Right lobe of liver (tissue), 6 donors: ENCODE measurements around the gene EIF3B. TPM values are rescaled to one million over a fixed set of nuclear protein-coding genes. Genes with fewer than 3 reads are reported as not detected.

Experiments used
- ATAC-seq, 4 donors: fragments of 200-7000 bp; cut with Tn5 transposase; one replicate each; pipeline ENCODE4 v1.9.1; 2020; ENCODE audit warnings: mild to moderate bottlenecking in 4 of 4, moderate library complexity in 4 of 4
- DNase-seq, 3 donors: peaks; one replicate each; pipeline ENCODE4 v3.0.0-alpha.2; 2020
- H3K27ac ChIP-seq, 3 donors: fragments of 200-600 bp; one replicate each; pipeline ENCODE4 v1.8.0; 2022
- H3K27me3 ChIP-seq, 2 donors: fragments of 200-600 bp; one replicate each; pipeline ENCODE4 v1.8.0; 2022
- H3K36me3 ChIP-seq, 4 donors: fragments of 200-600 bp; sonication (generic) in 1 of 4; one replicate each; pipeline versions ENCODE4 v1.5.1 to v1.8.0; 2017 to 2022; ENCODE audit warnings: control low read depth in 1 of 4
- H3K4me1 ChIP-seq, 4 donors: fragments of 200-600 bp; sonication (generic) in 1 of 4; one replicate each; pipeline versions ENCODE4 v1.5.1 to v1.8.0; 2017 to 2022; ENCODE audit warnings: control low read depth in 1 of 4
- H3K4me3 ChIP-seq, 3 donors: fragments of 200-600 bp; one replicate each; pipeline ENCODE4 v1.8.0; 2022
- H3K9me3 ChIP-seq, 4 donors: fragments of 200-600 bp; sonication (generic) in 1 of 4; one replicate each; pipeline versions ENCODE4 v1.5.1 to v1.8.0; 2017 to 2022; ENCODE audit warnings: control low read depth in 1 of 4
- CTCF ChIP-seq, 4 donors: fragments of 200-600 bp in 3 of 4; fragments of 450-650 bp in 1 of 4; IDR thresholded peaks; one replicate each; pipeline versions ENCODE4 v1.5.1 to v1.8.0; 2016 to 2022; ENCODE audit warnings: antibody characterized with exemption in 4 of 4, mild to moderate bottlenecking in 2 of 4
- POLR2A ChIP-seq: fragments of 450-650 bp; IDR thresholded peaks from one replicate; pipeline ENCODE4 v1.6.1; 2017; ENCODE audit warnings: antibody characterized with exemption, mild to moderate bottlenecking
- WGBS: methylation state at CpG from one replicate; pipeline ENCODE4 v1.1.6; 2018; ENCODE audit warnings: low coverage, low lambda C conversion rate; ENCODE audit not compliant: insufficient coverage; ENCODE audit errors: missing lambda C conversion rate; 5-methylcytosine and 5-hydroxymethylcytosine counted together
- intact Hi-C, 2 donors: fragments of 100-400 bp; cut with DNase I; formaldehyde crosslinking; loops; one replicate each; pipeline versions ENCODE4 v1.11.2 to v1.14.1; 2022
- total RNA-seq, 6 experiments: library from RNA; depleted of rRNA in 2 of 6; stranded (reverse); fragments of >200 nt in 2 of 6; fragmentation: NEBNext Ultra II Directional in 3 of 6; extraction: Animal tissue kit (Norgen Biotek cat#: 25700) in 3 of 6; gene quantifications; one replicate each; pipeline versions ENCODE4 v1.1.0 to v1.2.4, GENCODE V29; 2016 to 2023
- donor health status: DM: no; HTN: yes; CAD: no.
- donor health status: DM: no; HTN: no; CAD: no.
- donor health status: DM: no; HTN: no; CAD: no.
- donor health status: DM: no; HTN: yes; CAD: no.
- donor health status: DM: no; HTN: yes; CAD: no.

EIF3B gene
- total RNA-seq, 6 experiments from 2014 or later: 61.6 to 93.3 (median 68.3) TPM

- intact Hi-C loops: no loop called here
- Histone ChIP-seq H3K4me1 (peaks cover 0 to 25% (median 0%) of the 10 kb centered on the region in 4 donors), H3K9me3 (no peaks in the 10 kb centered on the region), H3K36me3 (no peaks in the 10 kb centered on the region), H3K4me3 (no peak overlapping the region), H3K27ac (no peak overlapping the region), H3K27me3 (no peaks in the 10 kb centered on the region)
- ATAC-seq: no peak
- no peak for DNase-seq
- TF ChIP-seq CTCF (IDR thresholded peaks at IDR 0.05): no peak
- no peak for TF ChIP-seq POLR2A
- WGBS: 90% methylated on average over 4 of the region's 4 CpGs
Measured at GRCh38 chr7:2398506-2398905, 43.9 kb downstream of the EIF3B start.

- Histone ChIP-seq H3K27ac (peak overlapping the region; percentile 5 to 84 (median 51)), H3K27me3 (no peaks in the 10 kb centered on the region), H3K4me3 (no peak overlapping the region), H3K4me1 (peaks cover 0 to 27% (median 1%) of the 10 kb centered on the region in 4 donors), H3K9me3 (no peaks in the 10 kb centered on the region), H3K36me3 (no peaks in the 10 kb centered on the region)
- intact Hi-C loops: no loop called here
- 19% methylated on average over 6 of the region's 6 CpGs for WGBS
- DNase-seq: peak; percentile 77 to 87 (median 78)
- TF ChIP-seq CTCF (IDR thresholded peaks at IDR 0.05) (no peak), POLR2A (no peak)
- ATAC-seq: peak; percentile 37 to 55 (median 38)
Measured at GRCh38 chr7:2399848-2400587, 45.4 kb downstream of the EIF3B start.

- intact Hi-C loops: no loop called here
- 42% methylated on average over 6 of the region's 6 CpGs for WGBS
- TF ChIP-seq CTCF (IDR thresholded peaks at IDR 0.05): no peak
- no peak for TF ChIP-seq POLR2A
- peak overlapping the region in 2 of 3 donors; percentile 43 to 47 for H3K27ac ChIP-seq
- H3K4me3 ChIP-seq: peak overlapping the region; percentile 24 to 87 (median 58)
- DNase-seq (no peak), ATAC-seq (no peak)
- H3K4me1 ChIP-seq: peaks cover 0 to 29% (median 1%) of the 10 kb centered on the region in 4 donors
- H3K36me3 ChIP-seq: no peaks in the 10 kb centered on the region
- no peaks in the 10 kb centered on the region for H3K9me3 ChIP-seq
- no peaks in the 10 kb centered on the region for H3K27me3 ChIP-seq
Measured at GRCh38 chr7:2402687-2403013, 48.0 kb downstream of the EIF3B start.

GRCh38 chr7:2403014-2403717, 48.5 kb downstream of the EIF3B start, which contains the start of gene CHST12:
Gene CHST12 (plus strand): TSS chr7:2403611. CDS start chr7:2432640, 29,029 bp downstream.
- H3K27ac ChIP-seq: peak within 1 kb of the TSS; percentile 43 to 72 (median 57)
- 4% methylated on average over 6 of the region's 89 CpGs for WGBS

More at GRCh38 chr7:2403014-2403717, 48.5 kb downstream of the EIF3B start, which contains the start of gene CHST12:
- TF ChIP-seq POLR2A (peak; percentile 45), CTCF (IDR thresholded peaks at IDR 0.05) (no peak)
- DNase-seq: peak; percentile 96 to 97 (median 96)
- peak; percentile 81 to 91 (median 90) for ATAC-seq
- Histone ChIP-seq H3K9me3 (no peaks in the 10 kb centered on the region), H3K27me3 (no peaks in the 10 kb centered on the region), H3K4me3 (peak within 1 kb of the TSS; percentile 80 to 93 (median 87)), H3K36me3 (no peaks in the 10 kb centered on the region), H3K4me1 (peaks cover 0 to 29% (median 1%) of the 10 kb centered on the region in 4 donors)
- intact Hi-C loops: no loop called here
